Left ventricle myocardium inferior (tissue), 1 donor: ENCODE data around the gene TSHR. TPM values are rescaled to one million over a fixed set of nuclear protein-coding genes. Genes with fewer than 3 reads are reported as not detected.

Source experiments
- DNase-seq: peaks from one replicate; pipeline ENCODE4 v3.0.0-alpha.2; 2020
- H3K27ac ChIP-seq: fragments of 200-600 bp; replicated peaks from 2 replicates; pipeline ENCODE4 v1.8.0; 2021
- H3K27me3 ChIP-seq: fragments of 200-600 bp; 2 replicates; pipeline ENCODE4 v1.8.0; 2021; ENCODE audit warnings: low read depth
- H3K36me3 ChIP-seq: fragments of 200-600 bp; 2 replicates; pipeline ENCODE4 v1.8.0; 2021
- H3K4me1 ChIP-seq: fragments of 200-600 bp; 2 replicates; pipeline ENCODE4 v1.8.0; 2021
- H3K4me3 ChIP-seq: fragments of 200-600 bp; 2 replicates; pipeline ENCODE4 v1.8.0; 2021; ENCODE audit warnings: mild to moderate bottlenecking, moderate library complexity
- H3K9me3 ChIP-seq: fragments of 200-600 bp; replicated peaks from 2 replicates; pipeline ENCODE4 v1.8.0; 2021
- intact Hi-C: fragments of 100-400 bp; cut with micrococcal nuclease; formaldehyde crosslinking; loops from one replicate; pipeline ENCODE4 v1.11.0; 2022
- total RNA-seq: library from RNA; stranded (reverse); fragmentation: NEBNext Ultra II Directional; extraction: Animal tissue kit (Norgen Biotek cat#: 25700); gene quantifications from one replicate; pipeline ENCODE4 v1.2.1, GENCODE V29; 2021
- TF ChIP-seq, protein P1 (sequence below): fragments of 200-600 bp; IDR thresholded peaks from 2 replicates; pipeline ENCODE4 v1.8.0; 2021; ENCODE audit warnings: antibody characterized with exemption, mild to moderate bottlenecking, borderline replicate concordance
- donor health status: DM: no; HTN: yes; CAD: no; lungs with severe emphysema.

Gene TSHR
- total RNA-seq, 1 donor from 2014 or later: not detected

DNA sequence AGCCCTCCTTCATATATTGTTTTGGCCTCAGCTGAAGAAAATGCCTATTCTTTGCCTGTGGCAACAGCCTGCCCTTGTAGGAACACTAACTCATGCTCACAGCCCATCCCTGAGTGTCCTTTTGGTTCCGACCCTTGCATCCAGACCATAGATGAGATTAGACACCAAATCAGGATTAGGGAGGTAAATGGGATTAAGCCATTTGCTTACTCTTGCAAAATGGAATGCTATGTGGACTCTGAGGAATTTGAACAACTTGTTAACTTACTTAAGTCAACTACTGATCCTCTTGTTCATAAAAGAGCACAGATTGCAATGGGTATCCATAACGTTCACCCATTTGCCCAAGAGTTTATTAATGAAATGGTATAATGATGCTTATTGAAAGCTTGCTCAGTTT lies 27.3 kb downstream of the TSHR start:
- Histone ChIP-seq H3K27me3 (peaks cover 67% of the 10 kb centered on the region), H3K4me1 (no peaks in the 10 kb centered on the region), H3K36me3 (no peaks in the 10 kb centered on the region), H3K27ac (no peak overlapping the region), H3K4me3 (no peak overlapping the region), H3K9me3 (no peaks in the 10 kb centered on the region)
- TF ChIP-seq, protein P1, sequence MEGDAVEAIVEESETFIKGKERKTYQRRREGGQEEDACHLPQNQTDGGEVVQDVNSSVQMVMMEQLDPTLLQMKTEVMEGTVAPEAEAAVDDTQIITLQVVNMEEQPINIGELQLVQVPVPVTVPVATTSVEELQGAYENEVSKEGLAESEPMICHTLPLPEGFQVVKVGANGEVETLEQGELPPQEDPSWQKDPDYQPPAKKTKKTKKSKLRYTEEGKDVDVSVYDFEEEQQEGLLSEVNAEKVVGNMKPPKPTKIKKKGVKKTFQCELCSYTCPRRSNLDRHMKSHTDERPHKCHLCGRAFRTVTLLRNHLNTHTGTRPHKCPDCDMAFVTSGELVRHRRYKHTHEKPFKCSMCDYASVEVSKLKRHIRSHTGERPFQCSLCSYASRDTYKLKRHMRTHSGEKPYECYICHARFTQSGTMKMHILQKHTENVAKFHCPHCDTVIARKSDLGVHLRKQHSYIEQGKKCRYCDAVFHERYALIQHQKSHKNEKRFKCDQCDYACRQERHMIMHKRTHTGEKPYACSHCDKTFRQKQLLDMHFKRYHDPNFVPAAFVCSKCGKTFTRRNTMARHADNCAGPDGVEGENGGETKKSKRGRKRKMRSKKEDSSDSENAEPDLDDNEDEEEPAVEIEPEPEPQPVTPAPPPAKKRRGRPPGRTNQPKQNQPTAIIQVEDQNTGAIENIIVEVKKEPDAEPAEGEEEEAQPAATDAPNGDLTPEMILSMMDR: no peak
- DNase-seq: no peak
- intact Hi-C loops: no loop called here

DNA sequence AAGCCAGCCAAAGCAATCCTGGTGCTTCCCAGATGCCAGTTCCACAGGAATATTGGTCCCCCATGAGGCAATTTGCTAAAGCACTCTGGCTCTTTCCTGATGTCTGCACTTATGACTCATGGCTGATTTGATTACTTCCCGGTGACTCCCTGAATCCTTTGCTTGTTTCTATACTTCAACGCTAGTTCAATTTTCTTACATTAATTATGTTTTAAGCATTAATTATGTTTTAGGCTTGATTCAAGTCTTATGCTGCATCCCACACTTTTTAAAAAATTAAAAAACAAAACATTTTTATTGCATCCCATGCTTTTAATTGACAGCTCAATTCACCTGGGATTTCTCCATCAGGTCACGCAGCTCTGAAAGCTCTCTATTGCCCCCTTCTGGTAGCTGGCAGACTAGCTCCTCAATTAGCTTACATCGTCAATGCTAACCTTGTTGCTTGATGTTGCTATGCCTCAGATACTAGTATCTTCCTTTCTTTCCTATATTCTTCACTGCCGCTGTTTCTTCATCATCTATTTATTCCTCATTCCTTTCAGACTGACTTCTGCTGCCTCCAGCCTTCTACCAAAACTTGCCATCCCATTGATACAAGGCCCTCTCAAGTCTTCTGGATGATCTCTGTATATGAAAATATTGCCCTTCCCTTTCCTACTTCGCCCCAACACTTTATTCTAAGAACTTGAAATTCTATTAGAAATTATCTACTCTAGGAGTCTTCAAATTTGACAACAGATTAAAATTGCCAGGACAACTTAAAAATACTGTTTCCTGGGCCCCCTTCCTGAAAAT lies 32.0 kb downstream of the TSHR start:
- intact Hi-C loops: no loop called here
- no peaks in the 10 kb centered on the region for H3K4me1 ChIP-seq
- H3K9me3 ChIP-seq: no peaks in the 10 kb centered on the region
- H3K27me3 ChIP-seq: peaks cover 83% of the 10 kb centered on the region
- no peak overlapping the region for H3K4me3 ChIP-seq
- DNase-seq: peak; percentile 20
- H3K27ac ChIP-seq: no peak overlapping the region
- H3K36me3 ChIP-seq: no peaks in the 10 kb centered on the region
- TF ChIP-seq, protein P1: peak; percentile 97

DNA sequence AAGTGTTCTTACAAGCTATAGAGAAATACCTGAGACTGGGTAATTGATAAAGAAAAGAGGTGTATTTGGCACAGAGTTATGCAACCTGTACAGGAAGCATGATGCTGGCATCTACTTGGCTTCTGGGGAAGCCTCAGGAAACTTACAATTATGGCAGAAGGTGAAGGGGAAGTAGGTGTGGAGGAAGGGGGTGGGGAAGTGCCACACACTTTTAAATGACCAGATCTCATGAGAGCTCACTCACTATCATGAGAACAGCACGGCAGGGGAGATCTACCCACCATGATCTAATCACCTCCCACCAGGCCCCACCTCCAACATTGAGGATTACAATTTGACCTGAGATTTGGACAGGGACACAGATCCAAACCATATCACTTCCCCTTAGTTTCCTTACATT lies 32.8 kb downstream of the TSHR start:
- Histone ChIP-seq H3K4me1 (no peaks in the 10 kb centered on the region), H3K27ac (no peak overlapping the region), H3K36me3 (no peaks in the 10 kb centered on the region), H3K27me3 (peaks cover 83% of the 10 kb centered on the region), H3K4me3 (no peak overlapping the region), H3K9me3 (no peaks in the 10 kb centered on the region)
- intact Hi-C loops: no loop called here
- no peak for DNase-seq
- TF ChIP-seq, protein P1: no peak

DNA sequence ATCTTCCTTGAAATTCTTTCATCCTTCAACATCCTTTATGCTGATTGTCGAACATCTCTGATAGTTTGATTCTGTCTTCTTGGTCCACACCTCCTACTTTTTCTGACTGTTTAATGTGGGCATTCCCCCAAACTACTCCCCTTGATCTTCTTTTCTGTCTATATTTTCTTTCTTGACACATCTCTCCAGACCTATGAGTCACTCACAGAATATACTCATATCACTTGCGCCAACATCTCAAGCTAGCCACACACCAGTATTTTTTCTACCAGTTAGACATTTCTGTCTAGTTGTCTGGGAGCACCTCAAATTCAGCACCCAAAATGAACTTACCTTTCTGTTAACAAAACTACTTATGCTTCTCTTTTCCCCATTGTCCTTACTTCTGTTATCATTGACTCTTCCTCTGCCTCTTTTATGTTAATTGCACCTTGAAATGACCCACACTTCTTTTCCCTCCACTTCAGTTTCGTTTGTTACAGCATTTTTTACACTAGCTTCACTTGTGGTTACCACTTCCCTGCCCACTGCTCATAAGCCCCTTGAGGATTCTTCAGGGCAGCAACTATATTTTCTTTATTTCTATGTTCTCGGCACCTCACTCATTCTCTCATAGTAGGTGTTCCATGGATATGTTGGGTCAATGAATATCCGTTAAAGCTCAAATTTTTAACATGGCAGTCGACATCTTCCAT lies 33.5 kb downstream of the TSHR start:
- DNase-seq: no peak
- no peak overlapping the region for H3K27ac ChIP-seq
- H3K27me3 ChIP-seq: peaks cover 83% of the 10 kb centered on the region
- H3K36me3 ChIP-seq: no peaks in the 10 kb centered on the region
- H3K4me3 ChIP-seq: no peak overlapping the region
- intact Hi-C loops: no loop called here
- no peaks in the 10 kb centered on the region for H3K4me1 ChIP-seq
- TF ChIP-seq, protein P1: no peak
- no peaks in the 10 kb centered on the region for H3K9me3 ChIP-seq

DNA sequence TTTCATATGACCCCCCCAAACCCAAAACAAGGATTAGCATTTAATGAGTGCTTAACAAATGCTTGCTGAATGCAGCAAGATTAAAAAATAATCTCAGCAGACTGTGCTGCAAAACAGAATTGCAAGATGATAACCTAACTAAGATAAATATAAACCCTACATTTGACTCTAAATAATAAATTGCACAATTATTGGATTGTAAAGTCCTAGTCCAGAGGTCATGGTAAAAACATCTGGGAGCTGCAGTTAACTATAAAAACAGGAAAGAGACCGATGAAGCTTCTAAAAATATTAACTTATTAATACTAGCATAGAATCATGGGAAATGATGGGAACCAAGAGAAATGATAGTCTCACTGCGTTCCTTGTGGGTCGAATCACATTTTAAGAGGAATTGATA lies 37.2 kb downstream of the TSHR start:
- TF ChIP-seq, protein P1: no peak
- intact Hi-C loops: no loop called here

More for the DNA sequence above, 37.2 kb downstream of the TSHR start:
- Histone ChIP-seq H3K27me3 (peaks cover 59% of the 10 kb centered on the region), H3K27ac (peak overlapping the region; percentile 64), H3K4me1 (peaks cover 6% of the 10 kb centered on the region), H3K9me3 (no peaks in the 10 kb centered on the region), H3K4me3 (no peak overlapping the region), H3K36me3 (no peaks in the 10 kb centered on the region)
- no peak for DNase-seq
